HepG2 (cell line): ENCODE data around the gene FTL. TPM values are rescaled to one million over a fixed set of nuclear protein-coding genes. Genes with fewer than 3 reads are reported as not detected.

Source experiments
- ATF1 ChIP-seq: IDR thresholded peaks from 2 replicates; pipeline ENCODE4 v1.6.1; 2016; ENCODE audit warnings: mild to moderate bottlenecking, control low read depth
- ATF6 ChIP-seq: sonication (generic); formaldehyde crosslinking; conservative IDR thresholded peaks from 2 replicates; pipeline ENCODE4 v1.4.0; 2020; ENCODE audit warnings: missing genetic modification reagents
- ETV5 ChIP-seq: IDR thresholded peaks from 2 replicates; pipeline ENCODE4 v1.6.1; 2018; ENCODE audit warnings: missing biosample characterization, missing genetic modification reagents, inconsistent platforms, borderline replicate concordance
- FOSL2 ChIP-seq: sonication (generic); formaldehyde crosslinking; IDR thresholded peaks from 2 replicates; pipeline ENCODE4 v1.4.0; 2020; ENCODE audit warnings: missing genetic modification reagents
- GLMP ChIP-seq: sonication (generic); formaldehyde crosslinking; IDR thresholded peaks from 2 replicates; pipeline ENCODE4 v1.9.0; 2021; ENCODE audit warnings: missing genetic modification reagents, mild to moderate bottlenecking, borderline replicate concordance
- HINFP ChIP-seq: sonication (generic); formaldehyde crosslinking; IDR thresholded peaks from 2 replicates; pipeline ENCODE4 v1.4.0; 2020; ENCODE audit warnings: low read depth, mild to moderate bottlenecking, missing genetic modification reagents
- KDM4B ChIP-seq: sonication (generic); formaldehyde crosslinking; IDR thresholded peaks from 2 replicates; pipeline ENCODE4 v1.4.0; 2020; ENCODE audit warnings: missing genetic modification reagents
- MAFK ChIP-seq, 2 experiments: IDR thresholded peaks in 1 of 2; conservative IDR thresholded peaks in 1 of 2; 2 replicates each; pipeline ENCODE4 v1.6.1; 2011; ENCODE audit warnings: improper control_type of control experiment in 2 of 2, low read length in 2 of 2
- SOX5 ChIP-seq: IDR thresholded peaks from 2 replicates; pipeline ENCODE4 v1.6.1; 2016; ENCODE audit warnings: borderline replicate concordance
- SRSF4 ChIP-seq: fragments of 200-400 bp; formaldehyde crosslinking; IDR thresholded peaks from one replicate; pipeline ENCODE4 v1.6.1; 2018; ENCODE audit warnings: mild to moderate bottlenecking, low read depth, low read length, moderate library complexity; ENCODE audit not compliant: poor library complexity, severe bottlenecking
- STAT5B ChIP-seq: sonication (generic); formaldehyde crosslinking; IDR thresholded peaks from 2 replicates; pipeline ENCODE4 v1.4.0; 2020; ENCODE audit warnings: missing genetic modification reagents
- THAP8 ChIP-seq: sonication (generic); formaldehyde crosslinking; IDR thresholded peaks from 2 replicates; pipeline ENCODE4 v1.5.1; 2020; ENCODE audit warnings: missing genetic modification reagents, mild to moderate bottlenecking, borderline replicate concordance
- U2AF2 ChIP-seq: fragments of 200-400 bp; formaldehyde crosslinking; IDR thresholded peaks from 2 replicates; pipeline ENCODE4 v1.6.1; 2017; ENCODE audit warnings: low read depth, mild to moderate bottlenecking, low read length
- ZNF441 ChIP-seq: sonication (generic); formaldehyde crosslinking; IDR thresholded peaks from 2 replicates; pipeline ENCODE4 v1.7.0; 2021; ENCODE audit warnings: missing genetic modification reagents, borderline replicate concordance
- ZNF513 ChIP-seq: sonication (generic); formaldehyde crosslinking; conservative IDR thresholded peaks from 2 replicates; pipeline ENCODE4 v1.5.0; 2020; ENCODE audit warnings: missing genetic modification reagents
- ZNF639 ChIP-seq: conservative IDR thresholded peaks from 2 replicates; pipeline ENCODE4 v1.6.1; 2018; ENCODE audit warnings: missing genetic modification reagents
- ZNF670 ChIP-seq: sonication (generic); formaldehyde crosslinking; IDR thresholded peaks from 2 replicates; pipeline ENCODE4 v1.8.0; 2022; ENCODE audit warnings: mild to moderate bottlenecking, missing genetic modification reagents, borderline replicate concordance
- ZNF776 ChIP-seq: sonication (generic); formaldehyde crosslinking; IDR thresholded peaks from 2 replicates; pipeline ENCODE4 v1.4.0; 2020; ENCODE audit warnings: mild to moderate bottlenecking, missing genetic modification reagents
- polyA plus RNA-seq, 8 experiments: library from polyadenylated mRNA; depleted of rRNA in 3 of 8; stranded (reverse) in 7 of 8; unstranded in 1 of 8; fragments of >200 nt; fragmentation: Illumina TruSeq in 4 of 8; extraction: Trizol in 4 of 8; gene quantifications; 2 replicates each; pipeline versions ENCODE4 v1.2.1 to v1.2.3, GENCODE V29; 2011 to 2016; ENCODE audit warnings: low read depth in 4 of 8, missing spikeins in 1 of 8, mixed read lengths in 1 of 8; ENCODE audit not compliant: insufficient read depth in 1 of 8
- total RNA-seq, 5 experiments: library from RNA; depleted of rRNA; stranded (reverse); fragments of >200 nt; fragmentation: Illumina TruSeq; extraction: Trizol; gene quantifications; 2 replicates each; pipeline ENCODE4 v1.2.3, GENCODE V29; 2016; ENCODE audit warnings: low read depth in 1 of 5

FTL gene
- total and polyA plus RNA-seq, 2 of the 13 experiments (the other 11 are each of a cell fraction or from before 2014, with no cell fraction given), result 2,721 to 8,800 TPM

GRCh38 chr19:48962029-48962848, 2.9 kb upstream of the FTL start (continued):
- TF ChIP-seq GLMP (CRISPR knock-in tag) (no peak), THAP8 (CRISPR knock-in tag) (peak; percentile 92; the same call in 1 of the 2 replicates), FOSL2 (CRISPR knock-in tag) (0 out of 2 replicates have a peak, but pooled peaks have one; percentile 39), STAT5B (CRISPR knock-in tag) (peak; percentile 76; the same call in 1 of the 2 replicates), SRSF4 (no peak), U2AF2 (0 out of 2 replicates have a peak, but pooled peaks have one; percentile 19), ETV5 (CRISPR knock-in tag) (peak; percentile 96), ZNF441 (CRISPR knock-in tag) (no peak), ATF6 (0 out of 2 replicates have a peak, but pooled peaks have one; percentile 71), MAFK (conservative IDR thresholded peaks at IDR 0.05 in 1 of 2, IDR thresholded peaks at IDR 0.05 in 1 of 2; ENCODE audit: low read length in 2 of 2) (no peak), ZNF776 (CRISPR knock-in tag) (peak; percentile 69), HINFP (CRISPR knock-in tag) (no peak; the same call in 1 of the 2 replicates), ZNF670 (CRISPR knock-in tag) (0 out of 2 replicates have a peak, but pooled peaks have one; percentile 52), ZNF513 (CRISPR knock-in tag) (no peak), KDM4B (CRISPR knock-in tag) (peak; percentile 24), ZNF639 (CRISPR knock-in tag) (peak; percentile 52), ATF1 (CRISPR knock-in tag) (no peak), SOX5 (peak; percentile 51; the same call in 1 of the 2 replicates)
